ENCODE data around the gene ACO1. TPM values are rescaled to one million over a fixed set of nuclear protein-coding genes. Genes with fewer than 3 reads are reported as not detected.
"Not testable (repeated sequence)": the region's sequence is repeated elsewhere in the genome, so short reads cannot be mapped to it uniquely, and the experiment has no call there.

The ACO1 gene
- 50.6 TPM for polyA plus RNA-seq (2013, experiment 1 of 2; ENCODE audit: insufficient read length)
- 43.1 TPM for polyA plus RNA-seq (2013, experiment 2 of 2; ENCODE audit: insufficient read length)

GRCh38 chr9:32384364-32385151 is at the start of gene ACO1:
Gene ACO1 (plus strand): TSS chr9:32384643. CDS start chr9:32405507, 20,864 bp downstream.
- peak; percentile 85 for DNase-seq

GRCh38 chr9:32334916-32335895 is 49.2 kb upstream of the ACO1 start:
- no peak for DNase-seq

DNA sequence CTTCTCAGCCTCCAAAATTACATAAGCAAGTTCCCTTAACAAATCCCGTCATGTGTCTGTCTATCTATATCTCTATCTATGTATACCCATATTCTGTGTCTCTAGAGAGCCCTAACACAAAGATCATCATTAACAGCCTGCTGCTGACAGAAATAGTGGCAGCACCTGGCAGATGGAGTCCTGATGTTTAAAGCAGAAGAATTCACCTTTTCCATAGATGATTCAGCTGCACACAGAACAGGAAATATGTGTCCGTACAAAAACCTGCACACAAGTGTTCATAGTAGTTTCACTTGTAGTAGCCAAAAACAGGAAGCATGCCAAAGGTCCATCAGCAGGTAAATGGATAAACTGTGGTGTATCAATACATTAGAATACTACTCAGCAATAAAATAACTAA is 45.0 kb upstream of the ACO1 start:
- no peak for DNase-seq

DNA sequence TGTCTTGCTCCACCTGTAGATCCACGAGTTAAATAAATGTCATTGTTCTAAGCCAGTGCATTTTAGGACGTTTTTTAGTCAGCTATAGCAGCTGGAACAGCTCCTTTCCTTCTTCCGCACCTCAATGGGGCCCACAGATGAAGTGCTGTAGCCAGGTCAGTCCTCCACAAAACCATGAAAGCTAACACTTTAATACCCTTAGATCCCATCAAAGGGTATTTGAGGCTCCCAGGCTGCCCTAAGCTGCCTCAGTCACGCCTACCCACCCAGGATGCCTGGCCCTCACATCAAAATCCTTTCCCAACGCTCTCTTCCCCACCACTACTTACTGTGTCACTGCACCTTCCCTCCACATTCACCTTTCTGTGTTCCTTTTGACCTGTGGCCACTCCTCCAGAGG is 44.1 kb upstream of the ACO1 start:
- DNase-seq, result no peak

GRCh38 chr9:32344551-32345182 is 39.8 kb upstream of the ACO1 start:
- peak; percentile 8 for DNase-seq

DNA sequence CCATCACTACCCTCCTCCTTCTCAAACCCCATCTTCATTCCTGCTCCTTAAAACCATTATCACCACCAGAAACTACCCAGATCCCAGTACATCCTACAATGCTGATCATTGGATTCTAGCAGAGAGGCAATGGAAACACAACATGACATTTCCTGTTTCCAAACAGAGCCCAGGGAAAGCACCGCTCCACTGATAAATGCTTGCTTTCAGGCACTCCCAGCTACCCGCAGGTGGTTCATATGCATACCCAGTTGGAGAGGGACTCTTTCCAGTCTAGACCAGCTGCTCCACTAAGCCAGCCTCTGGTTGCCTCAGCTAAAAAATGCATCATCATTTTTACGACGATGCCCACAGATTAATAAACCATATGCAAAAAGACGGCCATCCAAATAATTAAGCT is 39.2 kb upstream of the ACO1 start:
- DNase-seq, result no peak

- no peak for DNase-seq
Observed at GRCh38 chr9:32347571-32347970, 36.9 kb upstream of the ACO1 start.

DNA sequence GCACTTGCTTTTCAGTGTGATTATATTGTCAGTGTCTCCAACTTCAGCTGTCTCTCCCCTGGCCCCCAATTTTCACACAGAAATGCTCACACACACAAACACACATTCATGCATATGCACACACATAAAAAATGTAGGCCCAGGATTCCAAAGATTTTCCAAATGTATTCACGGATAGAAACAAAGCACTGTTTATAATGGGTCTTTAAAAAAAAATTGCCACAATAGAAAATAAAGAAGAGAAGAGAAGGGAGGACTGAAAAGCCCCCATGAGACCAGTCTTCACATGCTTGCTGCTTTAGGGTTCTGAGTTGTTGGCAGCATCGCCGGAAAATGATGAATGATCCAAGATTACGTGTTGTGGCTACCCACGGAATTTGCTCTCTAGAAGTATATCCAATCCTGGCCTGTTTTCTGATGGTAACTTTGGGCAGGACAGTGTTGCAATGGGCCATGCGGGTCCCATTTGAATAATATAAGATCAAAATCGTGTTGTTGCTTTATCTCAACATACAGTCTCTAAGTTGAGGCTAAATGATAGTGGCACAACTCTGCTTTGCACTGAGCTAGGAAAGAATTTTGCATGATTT is 36.2 kb upstream of the ACO1 start:
- no peak for DNase-seq

DNA sequence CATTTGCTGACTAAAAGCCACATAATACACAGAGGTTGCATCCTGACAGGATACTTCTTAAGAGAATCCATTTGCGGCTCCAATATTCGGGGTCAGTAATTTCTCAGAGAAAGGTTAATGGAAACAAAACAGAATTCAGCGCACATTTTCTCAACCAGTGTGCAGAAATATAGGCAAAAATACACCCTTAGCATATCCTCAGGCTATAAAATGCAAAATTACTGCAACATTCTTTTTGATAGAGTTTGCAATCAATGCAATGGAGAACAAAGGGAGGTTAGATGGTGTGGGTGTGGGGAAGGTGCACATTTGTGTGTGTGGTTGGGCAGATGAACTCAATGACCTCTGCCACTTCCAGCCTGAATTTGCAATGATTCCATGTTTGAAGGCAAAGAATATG is 35.4 kb upstream of the ACO1 start:
- DNase-seq, result no peak

GRCh38 chr9:32350682-32351081 is 33.8 kb upstream of the ACO1 start:
- DNase-seq, result peak; percentile 9

DNA sequence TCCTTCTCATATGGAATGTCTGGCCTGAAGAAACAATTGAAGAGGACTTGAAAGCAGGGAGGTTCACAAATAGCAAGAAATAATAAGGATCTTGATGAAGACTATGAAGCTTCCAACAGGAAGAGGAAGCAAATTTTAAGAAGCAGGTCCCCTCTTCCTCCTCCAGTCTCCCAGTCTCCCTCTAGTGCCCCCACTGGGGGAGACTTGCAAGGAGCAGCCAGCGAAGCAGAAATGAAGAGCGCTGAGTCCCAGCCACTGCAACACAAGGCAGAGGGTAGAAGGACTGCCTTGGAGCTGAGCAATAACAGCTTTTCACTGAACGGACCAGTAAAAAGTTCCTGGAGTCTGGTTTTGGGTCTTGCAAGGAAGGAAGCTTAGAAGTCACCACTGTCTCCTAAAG is 32.6 kb upstream of the ACO1 start:
- no peak for DNase-seq

DNA sequence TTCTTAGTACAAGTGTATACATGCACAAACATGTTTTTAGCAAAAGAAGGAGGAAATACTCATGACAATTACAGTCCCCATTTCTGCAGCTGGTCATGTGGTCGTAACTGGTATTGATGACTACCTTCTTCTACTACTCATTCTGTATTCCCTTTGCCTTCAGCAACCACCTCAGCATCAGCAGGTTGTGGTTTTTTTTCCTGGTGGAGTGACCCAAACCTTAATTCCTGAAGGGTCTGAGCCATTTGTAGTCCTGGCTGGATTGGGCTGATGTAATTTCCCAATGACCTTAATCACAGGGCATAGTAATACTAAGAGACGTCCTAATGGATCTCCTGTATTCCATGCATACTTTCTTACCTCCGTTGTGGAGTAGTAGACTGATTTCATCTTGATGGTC is 31.0 kb upstream of the ACO1 start:
- DNase-seq, result not testable (repeated sequence)

- no peak for DNase-seq
Observed at GRCh38 chr9:32359452-32359851, 25.0 kb upstream of the ACO1 start.

DNA sequence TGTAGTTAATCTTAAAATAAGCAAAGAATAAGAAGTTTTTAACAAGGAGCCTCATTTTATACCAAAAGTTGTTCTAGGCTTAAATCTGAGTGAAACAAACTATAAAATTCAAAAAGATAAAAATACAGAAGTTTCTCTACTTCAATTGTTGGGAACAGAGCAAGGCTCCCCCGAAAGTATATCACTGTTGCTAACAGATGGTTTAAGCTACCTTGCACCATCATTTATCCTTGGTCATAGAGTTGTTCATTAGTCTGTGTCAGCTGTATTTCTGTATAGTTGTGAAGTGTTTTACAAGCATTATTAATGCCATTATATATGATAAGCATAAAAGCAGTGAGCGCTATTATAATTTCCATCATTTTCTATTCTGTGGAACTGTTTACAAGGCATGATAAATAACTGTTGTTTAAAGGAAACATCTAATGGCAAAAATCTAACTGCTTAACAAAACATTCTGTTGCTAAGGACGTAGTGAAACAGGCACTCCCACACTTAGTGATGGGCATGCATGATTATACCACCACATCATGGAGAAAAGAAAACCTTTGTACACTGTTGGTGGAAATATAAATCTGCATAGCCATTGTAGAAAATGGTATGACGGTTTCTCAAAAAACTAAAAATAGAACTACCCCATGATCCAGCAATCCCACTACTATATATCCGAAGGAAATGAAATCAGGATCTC is 23.3 kb upstream of the ACO1 start:
- DNase-seq, result no peak

- no peak for DNase-seq
Observed at GRCh38 chr9:32371279-32371678, 13.2 kb upstream of the ACO1 start.

DNA sequence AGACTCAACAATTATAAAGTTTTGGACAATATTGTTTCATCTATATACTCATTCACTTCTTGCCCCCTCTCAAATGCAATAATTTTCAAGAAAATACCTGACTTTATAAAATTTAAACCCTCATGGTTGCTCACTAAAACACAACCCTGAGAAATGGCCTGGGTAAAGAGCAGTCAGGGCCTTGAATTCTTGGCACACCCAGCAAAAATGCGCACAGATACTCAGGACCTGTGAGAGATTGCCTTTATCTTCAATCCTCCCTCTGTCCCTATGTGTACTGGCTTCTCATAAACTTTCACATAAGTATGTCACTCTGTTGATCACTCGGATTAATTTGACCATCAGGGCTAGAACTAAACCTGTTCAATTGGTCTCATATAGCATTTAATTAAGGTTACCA is 12.8 kb upstream of the ACO1 start:
- no peak for DNase-seq

DNA sequence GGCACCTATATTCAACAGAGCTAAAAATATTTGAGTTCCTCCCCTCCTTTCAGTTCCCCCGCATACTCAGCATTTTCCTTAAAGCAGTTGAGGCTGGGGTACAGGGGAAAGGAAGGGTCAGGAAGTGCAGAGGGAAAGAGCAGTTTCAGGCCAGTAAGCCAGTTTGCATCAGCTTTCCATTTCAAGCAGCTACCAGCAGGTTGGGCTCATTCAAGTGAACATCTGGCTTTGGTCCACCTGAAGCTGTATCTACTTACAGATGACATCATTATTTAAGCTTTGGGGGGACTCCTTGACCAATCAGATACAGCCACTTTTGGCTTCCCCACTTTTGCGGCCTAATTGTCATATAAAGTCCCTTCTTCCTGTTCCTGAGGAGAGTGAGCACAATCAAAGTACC is 8.2 kb upstream of the ACO1 start:
- DNase-seq, result no peak

GRCh38 chr9:32378496-32378895 is 5.9 kb upstream of the ACO1 start:
- DNase-seq, result peak; percentile 74

GRCh38 chr9:32378993-32379729 is 5.3 kb upstream of the ACO1 start:
- peak; percentile 79 for DNase-seq

- no peak for DNase-seq
Observed at GRCh38 chr9:32380944-32381343, 3.5 kb upstream of the ACO1 start.

Data from fibroblast of skin of back (primary cell).